ENCODE data around the gene ABTB1. TPM values are rescaled to one million over a fixed set of nuclear protein-coding genes. Genes with fewer than 3 reads are reported as not detected.
"Not testable (repeated sequence)": the region's sequence is repeated elsewhere in the genome, so short reads cannot be mapped to it uniquely, and the experiment has no call there.

ABTB1 gene
- total RNA-seq, 1 donor from 2014 or later = 12.8 TPM

- no peak for DNase-seq
These were observed 15.9 kb downstream of the ABTB1 start for GRCh38 chr3:127688416-127689265.

DNA sequence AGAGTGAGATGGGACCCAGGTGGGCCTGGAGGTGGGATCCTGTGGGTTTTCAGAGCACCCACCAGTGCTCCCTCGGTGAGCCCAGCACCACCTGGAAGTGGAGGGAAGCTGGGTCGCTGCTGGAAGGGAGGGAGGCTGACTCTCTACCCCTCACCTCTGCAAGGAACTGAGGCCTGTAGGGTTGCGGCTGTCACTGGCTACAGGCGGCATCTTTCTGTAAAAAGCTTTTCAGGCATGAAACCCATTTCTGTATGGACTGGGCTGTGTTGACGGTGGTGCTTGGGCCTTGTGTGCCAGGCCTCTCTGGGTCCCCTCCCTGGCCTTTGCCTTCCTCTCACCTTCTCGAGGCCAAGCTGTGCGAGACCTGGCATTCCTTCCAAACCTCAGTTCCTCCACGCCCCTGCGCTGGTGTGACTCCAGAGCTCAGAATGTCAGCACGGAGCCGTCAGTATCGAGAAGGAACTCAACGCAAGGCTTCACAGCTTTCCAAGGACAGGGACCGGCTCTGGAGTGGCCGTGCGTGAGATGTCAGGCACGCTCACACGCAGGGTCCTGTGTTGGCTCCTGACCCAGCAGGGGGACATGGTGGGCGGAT, 16.6 kb downstream of the ABTB1 start:
- DNase-seq = no peak

DNA sequence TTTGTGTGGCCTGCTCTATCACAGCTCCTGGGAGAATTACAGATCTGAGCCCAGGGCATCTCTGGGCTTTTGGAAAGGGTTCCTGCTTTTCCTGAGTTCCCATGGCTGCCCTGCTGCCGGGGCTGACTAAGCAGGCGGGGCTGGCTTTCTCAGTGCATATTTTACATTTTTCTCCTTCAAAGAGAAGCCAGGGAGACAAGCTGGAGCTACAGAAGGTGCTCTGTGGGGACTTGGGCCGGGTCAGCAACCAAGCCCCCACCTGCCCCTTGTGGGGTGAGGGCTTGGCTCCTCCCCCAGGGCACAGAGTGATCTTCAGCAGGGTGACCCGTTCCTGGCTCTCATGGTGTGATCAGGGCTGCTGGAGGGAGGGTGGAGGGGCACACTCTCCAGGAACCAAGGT, 17.4 kb downstream of the ABTB1 start:
- no peak for DNase-seq

- DNase-seq = peak; percentile 75
These were observed 18.2 kb downstream of the ABTB1 start for GRCh38 chr3:127690823-127691452.

DNA sequence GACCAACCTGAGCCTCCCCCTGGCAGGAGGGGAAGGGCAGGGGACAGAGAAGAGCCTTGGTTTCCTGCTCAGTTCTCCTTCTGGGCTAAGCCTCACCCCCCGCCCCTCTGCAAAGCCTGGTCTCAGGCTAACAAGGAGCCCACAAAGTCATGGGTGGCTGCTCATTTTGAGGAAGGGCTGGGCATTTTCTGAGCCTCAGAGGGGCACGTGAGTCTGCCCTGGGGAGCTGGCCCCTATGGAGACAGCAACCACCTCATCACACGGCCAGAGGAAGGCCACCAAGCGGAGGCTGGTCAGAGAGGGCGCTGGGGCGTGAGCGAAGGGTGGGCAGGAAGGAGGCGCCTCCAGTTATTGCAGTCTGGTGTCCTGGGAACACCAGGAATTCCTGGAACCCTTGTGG, 18.7 kb downstream of the ABTB1 start:
- no peak for DNase-seq

GRCh38 chr3:127691974-127692373, 19.2 kb downstream of the ABTB1 start:
- DNase-seq = no peak

GRCh38 chr3:127692501-127693335, 20.0 kb downstream of the ABTB1 start:
- no peak for DNase-seq

DNA sequence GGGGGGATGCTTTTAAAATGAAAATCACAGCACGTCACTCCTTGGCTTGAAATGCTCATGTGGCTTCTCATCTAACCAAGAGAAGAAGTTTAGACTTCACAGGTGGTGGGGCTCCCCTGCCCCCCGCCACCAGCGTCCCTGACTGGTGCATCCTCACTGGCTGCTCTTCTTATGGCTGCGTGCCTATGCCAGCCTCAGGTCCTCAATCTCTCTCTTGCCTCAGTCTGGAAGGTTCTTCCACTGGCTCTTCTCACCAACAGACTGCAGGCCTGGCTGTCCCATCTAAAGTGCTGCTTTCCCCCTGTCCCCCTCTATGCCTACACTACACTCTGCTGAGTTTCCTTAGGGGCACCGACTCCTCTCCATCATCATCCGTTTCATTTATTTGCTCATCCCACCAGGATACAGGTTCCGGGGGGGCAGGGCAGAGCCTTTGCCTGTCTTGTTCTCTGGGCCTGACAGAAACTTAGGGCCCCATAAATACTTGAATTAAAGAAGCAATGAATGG, 20.6 kb downstream of the ABTB1 start:
- no peak for DNase-seq

DNA sequence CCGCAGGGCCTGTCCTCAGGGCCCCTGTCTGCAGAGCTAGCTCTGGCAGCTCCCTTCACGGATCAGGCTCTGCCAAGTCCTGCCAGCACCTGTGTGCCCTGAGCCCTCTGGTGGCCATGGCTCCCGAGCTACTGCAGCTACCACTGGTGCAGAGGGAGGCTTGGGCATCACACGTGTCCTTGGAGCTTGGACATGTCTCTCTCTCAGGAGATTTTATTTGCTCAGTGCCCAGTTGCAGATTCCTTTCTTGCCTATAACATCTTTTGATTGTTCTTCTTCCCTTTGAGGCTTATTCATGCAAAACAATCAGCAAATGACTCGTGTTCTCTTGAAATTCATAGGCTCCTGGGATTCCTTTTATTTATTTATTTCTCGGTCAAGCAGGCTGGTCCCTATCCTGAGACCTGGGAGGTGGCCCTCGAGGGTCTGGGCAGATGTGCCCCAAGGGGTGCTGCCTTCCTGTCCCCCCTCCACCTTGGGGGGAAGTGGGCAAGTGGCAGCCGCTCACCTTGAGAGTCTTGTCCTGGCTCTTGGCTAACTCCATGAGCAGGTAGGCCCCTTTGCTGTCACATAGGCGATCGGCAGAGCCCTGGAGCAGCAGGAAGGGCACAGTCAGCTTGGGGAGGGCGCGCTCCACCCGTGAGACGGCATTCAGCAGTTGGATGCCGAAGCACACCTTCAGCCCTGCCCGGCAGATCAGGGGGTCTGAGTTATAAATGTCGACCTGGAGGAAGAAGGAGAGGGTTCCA, 21.9 kb downstream of the ABTB1 start:
- peak; percentile 58 for DNase-seq

DNA sequence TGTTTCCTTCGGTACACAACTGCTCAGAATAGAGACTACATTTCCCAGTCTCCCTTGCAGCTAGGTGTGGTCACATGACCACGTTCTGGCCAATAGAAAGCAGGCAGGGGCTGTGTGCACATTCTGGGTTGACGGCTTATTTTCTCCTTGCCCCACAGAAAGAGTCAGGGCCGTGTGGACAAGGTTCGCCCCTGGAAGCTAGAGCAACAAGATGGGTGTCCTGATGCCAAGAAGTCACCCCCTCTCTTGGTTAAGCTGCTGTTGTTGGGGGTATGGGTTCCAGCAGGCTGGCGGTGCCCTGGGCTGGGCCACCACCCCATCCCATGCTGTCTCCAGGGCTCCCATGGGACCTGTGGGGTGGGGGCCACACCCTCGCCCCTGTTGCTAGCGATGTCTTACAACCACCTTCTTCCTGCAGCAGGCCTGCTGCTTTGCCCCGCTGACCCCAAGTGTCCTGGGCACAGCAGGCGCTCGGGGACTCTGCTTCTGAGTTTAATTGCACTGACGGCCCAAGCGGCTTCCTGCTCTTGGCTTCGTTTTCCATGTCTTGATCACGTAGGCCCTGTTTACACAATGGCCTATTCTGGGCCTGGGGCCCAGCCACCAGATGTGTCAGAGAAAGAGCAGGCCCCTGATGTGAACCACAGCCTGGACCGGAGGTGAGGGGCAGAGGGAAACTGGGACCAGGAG, 24.9 kb downstream of the ABTB1 start:
- peak; percentile 85 for DNase-seq

- no peak for DNase-seq
These were observed 25.5 kb downstream of the ABTB1 start for GRCh38 chr3:127698286-127698685.

DNA sequence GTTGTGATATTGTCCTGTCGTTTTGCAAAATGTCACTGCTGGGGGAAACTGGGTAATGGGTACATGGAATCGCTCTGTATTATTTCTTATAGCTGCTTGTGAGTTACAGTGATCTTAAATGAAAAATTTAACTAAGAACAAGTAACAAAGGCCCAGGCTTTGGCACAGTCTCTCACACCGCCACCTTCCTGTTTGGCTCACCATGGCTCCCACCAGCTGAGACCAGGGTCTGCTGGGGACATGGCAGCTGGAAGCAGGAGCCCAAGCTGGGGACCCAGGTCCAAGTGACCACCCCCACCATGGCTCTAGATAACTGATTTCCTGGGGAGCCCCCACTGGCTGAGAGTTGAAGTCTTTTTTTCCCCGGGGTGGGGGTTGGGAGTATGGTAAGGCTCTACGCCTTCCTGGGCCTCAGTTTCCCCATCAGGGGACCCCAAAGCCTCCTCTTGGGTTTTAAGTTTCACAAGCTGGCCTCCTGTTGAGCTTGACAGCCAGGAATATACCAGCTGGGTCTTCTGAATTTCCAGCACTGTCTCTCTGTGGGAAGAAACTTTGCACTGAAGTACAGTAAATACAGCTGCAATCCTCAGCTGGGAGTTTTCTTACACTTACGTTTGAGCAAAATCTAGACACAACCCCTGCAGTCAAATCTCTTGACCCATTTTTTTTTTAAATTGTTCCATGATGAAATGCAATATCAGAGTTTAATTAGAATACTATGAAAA, 26.1 kb downstream of the ABTB1 start:
- peak; percentile 20 for DNase-seq

DNA sequence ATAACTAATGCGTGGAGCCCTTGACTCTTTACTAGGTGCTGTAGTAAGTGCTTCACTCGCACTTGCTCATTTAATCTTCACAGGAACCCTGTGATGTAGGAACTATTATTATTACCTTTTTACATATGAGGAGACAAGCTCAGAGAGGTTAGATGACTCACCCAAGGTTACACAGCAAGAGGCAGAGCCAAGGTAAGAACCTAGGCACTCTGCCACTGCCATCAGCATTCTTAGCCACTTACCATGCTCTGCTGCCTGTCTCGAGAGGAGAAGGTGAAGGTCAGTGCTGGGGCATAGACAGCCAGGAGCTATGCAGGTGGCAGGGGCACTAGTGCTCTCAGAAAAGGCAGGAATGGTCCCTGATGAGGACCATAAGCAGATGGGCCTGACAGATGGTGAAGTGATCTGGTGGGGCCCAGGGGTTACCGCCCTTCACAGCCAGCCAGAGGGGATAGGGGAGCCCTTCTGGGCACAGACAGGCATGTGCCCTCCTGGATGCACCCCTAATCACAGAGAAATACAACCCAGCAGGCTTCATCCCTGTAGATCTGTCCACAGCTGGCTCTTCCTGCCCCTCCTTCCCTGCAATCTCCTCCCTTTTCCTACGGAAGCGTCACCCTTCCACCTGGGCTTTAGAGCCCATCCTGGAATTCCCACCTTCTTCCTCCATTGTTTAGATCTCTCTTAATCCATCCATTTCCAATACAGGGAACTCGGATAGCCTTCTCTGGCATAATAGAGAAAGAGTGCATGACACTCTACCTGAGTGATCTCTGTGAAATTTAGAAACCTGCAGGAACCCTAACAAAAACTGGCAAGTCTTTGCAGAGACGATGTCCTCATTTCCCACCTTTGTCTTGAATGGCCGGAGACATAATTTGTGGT, 26.9 kb downstream of the ABTB1 start:
- peak; percentile 25 for DNase-seq

DNA sequence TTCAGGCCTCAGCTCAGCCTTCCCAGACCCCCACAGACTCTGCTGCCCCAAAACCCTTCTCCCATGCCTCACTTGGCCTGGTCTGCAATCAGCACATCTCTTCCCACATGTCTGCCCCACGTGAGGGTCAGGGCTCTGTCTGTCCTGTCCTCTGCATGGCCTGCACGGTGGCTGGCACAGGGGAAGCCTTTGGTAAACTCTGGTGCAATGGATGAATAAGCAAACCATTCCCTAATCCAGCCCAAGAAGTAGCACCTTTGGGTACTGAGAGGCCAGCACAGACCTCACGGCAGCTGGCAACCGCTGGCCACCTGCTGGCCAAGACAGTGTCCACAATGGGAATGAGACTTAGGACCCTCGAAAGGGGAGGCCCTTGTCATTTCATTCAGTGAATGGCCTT, 27.7 kb downstream of the ABTB1 start:
- DNase-seq = no peak

- DNase-seq = peak; percentile 67
These were observed 28.6 kb downstream of the ABTB1 start for GRCh38 chr3:127701280-127701911.

- no peak for DNase-seq
These were observed 29.4 kb downstream of the ABTB1 start for GRCh38 chr3:127702151-127702578.

DNA sequence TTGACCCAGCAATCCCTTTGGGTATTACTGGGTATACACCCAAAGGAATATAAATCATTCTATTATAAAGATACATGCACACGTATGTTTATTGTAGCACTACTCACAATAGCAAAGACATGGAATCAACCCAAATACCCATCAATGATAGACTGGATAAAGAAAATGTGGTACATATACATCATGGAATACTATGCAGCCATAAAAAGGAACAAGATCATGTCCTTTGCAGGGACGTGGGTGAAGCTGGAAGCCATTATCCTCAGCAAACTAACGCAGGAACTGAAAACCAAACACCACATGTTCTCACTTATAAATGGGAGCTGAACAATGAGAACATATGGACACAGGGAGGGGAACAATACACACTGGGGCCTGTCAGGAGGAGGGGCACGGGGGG, 32.1 kb downstream of the ABTB1 start:
- not testable (repeated sequence) for DNase-seq

DNA sequence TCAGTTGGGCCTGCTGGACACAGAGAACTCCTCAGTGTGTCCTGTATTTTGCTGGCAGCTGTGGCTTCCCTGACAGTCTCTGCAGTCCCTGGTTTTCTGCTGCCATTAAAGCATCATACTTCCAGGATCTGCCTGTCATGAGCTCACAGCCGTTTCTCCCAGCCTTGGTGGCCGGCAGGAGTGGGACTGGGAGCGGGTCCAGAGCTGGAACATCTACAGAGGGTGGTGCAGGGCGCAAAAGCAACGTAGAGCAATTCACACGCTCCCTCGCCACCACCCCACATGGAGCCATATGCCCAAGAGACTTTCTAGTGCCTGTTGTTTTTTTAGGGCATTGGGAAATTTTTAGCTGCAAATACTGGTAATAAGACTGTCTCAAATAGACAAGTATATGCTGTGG, 33.6 kb downstream of the ABTB1 start:
- no peak for DNase-seq

DNA sequence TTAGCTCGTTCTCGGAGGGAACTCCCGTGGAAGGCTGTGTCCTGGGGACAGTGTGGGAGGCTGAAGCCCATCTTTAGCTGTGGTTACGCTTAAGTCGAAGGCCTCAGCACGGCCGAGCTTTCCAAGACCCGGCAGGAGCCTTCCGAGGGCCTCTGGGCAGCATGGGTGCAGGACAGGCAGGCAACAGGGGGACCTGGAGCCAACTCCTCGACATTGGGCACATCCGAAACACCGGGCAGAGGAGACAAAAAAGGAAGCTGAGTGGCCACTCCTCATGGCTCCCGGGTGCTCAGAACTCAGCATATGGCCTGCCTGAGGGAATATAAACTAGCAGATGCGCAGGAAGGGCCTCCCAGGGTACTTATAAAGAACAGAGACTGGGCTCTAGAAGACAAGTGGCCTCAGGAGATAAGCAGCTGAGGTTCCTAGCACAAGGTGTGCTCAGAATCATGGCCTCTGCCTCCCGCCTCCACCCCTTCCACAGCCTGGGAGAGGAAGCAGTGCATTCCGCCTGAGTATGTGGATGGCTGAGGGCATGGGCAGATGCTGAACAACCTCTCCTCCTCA, 34.1 kb downstream of the ABTB1 start:
- DNase-seq = no peak

Measured in dermis blood vessel endothelial cell (primary cell).